DMS79 treated with DMSO at 0.1 percent for 48 hours (cell line): ENCODE measurements around the gene ZNF438.
A peak's percentile ranks its signal among the peaks of the same experiment; 100 is the strongest.

Experiments used
- DNase-seq: peaks from one replicate; lab custom pipeline; 2025; lab: John Stamatoyannopoulos, UW

ZNF438 gene

GRCh38 chr10:31014161-31014875, 17.3 kb downstream of the ZNF438 start:
- DNase-seq: no peak

DNA sequence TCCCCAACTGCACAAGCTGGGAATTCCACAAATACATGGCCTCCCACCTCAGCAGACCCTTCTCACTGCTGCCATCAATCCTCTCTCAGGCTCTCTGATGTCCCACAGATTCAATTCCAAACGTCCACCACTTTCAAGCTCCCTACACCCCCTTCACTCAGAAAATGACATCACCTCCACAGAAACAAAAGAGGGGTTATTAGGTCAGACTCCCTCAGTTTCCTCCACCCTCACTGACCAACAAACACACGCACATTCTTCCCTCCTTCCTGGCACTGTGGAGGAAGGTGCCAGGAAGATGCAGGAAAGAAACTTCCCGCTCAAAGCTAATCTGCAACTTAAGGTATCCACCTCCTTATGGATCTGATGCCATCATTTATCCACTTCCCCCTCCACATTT, 18.3 kb downstream of the ZNF438 start:
- DNase-seq: no peak

DNA sequence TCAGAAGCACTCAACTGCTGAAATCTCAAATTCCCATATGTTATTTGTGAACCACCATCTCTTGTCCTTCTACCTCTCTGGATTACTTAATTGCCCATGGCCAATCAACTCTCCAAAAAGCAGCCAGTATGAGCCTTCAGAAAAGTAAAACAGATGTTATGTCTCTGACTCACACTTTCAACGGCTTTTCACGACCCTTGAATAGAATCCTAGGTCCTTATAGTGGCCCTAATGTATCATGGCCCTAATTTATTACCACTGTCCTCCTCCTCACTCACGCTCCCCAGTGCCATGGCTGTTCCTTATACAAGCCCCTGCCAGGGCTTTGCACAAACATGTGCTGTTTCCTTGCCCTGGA, 20.0 kb downstream of the ZNF438 start:
- peak; percentile 34 for DNase-seq

- DNase-seq: no peak
Observed at GRCh38 chr10:31011017-31011664, 20.5 kb downstream of the ZNF438 start.

DNA sequence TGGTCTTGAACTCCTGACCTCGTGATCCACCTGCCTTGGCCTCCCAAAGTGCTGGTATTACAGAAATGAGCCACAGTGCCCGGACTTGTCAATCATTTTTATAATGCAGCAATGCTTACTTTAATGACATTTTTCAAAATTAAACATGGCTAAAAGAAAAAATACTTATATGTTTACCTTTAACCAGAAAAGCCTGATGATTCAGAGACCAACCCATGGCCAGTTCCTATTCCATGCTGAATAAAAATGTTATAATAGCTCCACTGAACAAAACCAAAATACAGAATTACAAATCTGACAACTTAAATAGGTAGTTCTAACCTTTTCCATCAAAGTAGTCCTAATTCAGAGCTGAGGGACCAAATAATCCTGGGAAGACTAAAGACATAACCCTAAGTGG, 21.6 kb downstream of the ZNF438 start:
- DNase-seq: no peak

DNA sequence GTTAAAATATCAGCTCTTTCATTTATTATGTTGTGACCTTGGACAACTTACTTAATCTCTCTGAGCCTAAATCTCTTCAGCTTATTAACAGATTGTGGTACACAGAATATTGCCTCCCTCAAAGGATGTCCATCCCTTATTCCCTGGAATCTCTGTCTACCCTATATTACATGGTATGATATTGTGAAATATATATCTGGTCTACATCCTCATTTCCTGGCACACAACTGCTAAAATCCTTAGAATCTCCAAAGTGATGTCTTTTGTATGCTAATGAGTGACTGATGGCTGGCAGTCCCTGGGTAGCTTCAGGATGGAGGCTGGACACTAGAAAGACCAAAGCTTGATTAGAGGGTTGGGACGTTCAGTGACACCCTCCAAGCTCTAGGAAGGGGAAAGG, 25.8 kb downstream of the ZNF438 start:
- no peak for DNase-seq

DNA sequence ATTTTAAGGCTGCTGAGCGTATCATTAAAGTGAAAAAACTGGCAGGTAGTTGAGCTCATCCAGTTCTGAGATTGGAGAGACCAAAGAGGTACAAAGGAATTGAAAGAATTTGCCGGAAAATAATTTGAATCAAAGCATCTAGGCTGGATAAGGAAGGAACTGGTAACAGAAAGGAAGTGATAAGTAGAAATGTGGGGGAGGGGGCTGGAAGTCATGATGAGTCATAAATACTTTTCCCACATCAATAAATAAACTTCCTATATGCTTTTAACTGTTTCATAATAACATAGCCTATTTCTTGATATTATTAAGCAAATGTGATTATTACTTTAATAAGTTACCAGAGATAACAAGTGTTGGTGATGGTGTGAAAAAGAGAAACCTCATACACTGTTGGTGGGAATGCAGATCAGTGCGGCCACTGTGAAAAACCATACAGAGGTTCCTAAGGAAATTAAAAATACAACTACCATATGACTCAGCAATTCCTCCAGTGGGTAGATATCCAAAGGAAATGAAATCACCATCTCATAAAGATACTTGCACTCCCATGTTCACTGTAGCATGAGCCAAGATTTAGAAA, 27.0 kb downstream of the ZNF438 start:
- DNase-seq: no peak

GRCh38 chr10:31001740-31002139, 29.9 kb downstream of the ZNF438 start:
- DNase-seq: no peak

GRCh38 chr10:31000867-31001266, 30.8 kb downstream of the ZNF438 start:
- no peak for DNase-seq

DNA sequence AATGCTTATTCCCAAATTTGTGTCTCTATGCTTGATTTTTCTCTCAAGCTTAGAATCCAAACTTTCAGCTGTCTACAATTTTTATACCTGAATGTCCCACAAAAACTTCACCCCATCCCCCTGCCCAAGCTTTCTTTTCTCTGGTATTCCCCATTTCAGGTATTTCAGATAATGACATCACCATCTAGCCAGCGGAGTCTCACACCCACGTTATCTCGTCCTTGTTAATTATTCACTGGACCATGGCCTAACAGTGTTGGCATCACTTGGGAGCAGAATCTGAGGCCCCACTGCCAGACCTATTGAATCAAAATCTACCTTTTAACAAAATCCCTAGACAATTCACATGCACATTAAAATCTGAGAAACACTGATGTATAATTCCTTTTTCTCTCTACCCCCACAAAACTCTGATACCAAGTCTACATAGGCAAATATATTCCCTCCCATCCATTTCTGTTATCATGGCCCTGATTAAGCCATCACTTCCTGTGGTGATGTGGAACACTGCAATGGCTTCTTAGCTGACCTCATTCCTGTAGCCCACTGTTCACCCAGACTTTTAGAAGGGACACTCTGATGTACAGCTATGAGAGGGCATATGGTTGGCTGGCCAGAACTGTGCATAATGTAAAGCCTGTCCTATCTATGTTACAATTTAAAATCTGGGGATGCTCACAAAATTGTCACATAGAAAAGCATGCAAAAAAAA, 31.4 kb downstream of the ZNF438 start:
- DNase-seq: no peak

DNA sequence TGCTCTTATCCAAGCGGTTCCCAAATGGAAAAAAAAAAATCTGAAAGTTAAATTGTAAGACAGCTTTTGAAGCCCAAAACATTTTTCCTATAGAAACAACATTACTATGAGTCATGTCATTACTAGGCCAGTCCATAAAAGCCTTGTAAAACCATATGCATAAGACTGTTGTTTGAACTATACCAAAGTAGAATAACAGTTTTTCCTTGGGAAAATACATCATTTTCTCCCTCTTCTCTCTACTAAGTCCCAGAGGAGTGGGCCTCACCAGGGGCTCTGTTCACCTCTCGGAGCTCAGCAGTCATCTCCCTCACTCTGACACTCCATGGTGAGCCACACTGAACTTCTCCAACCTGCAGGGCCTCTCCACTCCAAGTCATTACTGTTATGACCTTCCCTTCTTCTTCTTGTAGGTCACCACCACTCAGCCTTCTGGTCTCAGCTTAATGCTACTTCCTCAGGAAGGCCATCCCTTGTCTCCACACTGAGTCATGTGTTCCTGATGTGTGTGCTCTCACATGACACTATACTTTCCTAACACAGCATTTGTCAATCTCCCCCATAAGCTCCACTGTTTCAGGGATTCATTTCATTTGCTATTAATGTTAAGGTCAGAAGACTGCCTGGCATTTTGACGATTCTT, 32.5 kb downstream of the ZNF438 start:
- no peak for DNase-seq

DNA sequence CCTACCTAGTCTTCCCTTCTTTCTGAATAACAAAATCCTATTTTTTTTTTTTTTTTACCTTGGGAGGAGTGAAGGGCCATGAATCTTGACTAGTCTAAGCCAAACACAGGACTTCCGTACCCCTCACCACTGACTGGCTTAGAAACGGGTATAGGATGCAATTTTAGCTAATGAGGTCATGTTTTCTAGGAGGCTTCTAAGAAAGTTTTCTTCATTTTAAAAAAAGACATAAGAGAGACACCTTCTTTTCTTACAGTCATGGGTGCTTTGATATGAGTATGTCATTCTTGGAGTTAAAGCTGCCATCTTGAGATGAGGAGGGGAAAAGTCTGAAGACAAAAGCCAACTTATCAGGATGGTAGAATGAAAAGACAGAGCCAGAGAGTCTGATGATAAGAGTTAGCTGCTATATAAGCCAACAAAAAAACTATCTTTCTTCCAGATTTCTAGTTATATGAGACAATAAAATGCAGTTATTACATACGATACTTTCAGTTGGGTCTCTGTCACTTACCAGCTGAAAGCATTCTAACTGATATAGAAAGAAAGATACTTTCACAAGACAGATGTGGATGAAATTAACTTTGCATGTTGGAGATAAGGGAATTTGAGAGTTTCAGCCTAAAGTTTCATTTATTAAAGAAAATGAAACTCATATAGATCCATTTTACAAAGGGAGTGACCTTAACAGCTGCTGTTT, 34.0 kb downstream of the ZNF438 start:
- DNase-seq: no peak

DNA sequence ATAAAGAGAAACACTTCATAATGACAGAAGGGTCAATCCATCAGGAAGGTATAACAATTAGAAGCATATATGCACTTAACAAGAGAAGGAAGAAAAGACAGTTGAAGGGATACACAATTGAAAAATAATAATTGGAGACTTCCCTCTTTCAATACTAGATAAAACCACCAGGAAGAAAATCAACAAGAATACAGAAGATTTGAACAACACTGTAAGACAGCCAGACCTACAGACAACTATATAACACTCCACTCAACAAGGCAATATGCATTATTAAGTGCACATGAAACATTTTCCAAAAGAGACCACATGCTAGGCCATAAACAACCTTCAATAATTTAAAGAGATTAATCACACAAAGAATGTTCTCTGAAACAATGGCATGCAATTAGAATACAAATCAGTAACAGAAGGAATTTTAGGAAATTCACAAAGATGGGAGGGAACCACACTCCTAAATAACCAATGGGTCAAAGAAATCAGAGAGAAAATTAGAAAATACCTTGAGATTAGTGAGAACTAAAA, 35.1 kb downstream of the ZNF438 start:
- no peak for DNase-seq

- DNase-seq: no peak
Observed at GRCh38 chr10:30995081-30995770, 36.4 kb downstream of the ZNF438 start.

- no peak for DNase-seq
Observed at GRCh38 chr10:30993155-30993554, 38.5 kb downstream of the ZNF438 start.

DNA sequence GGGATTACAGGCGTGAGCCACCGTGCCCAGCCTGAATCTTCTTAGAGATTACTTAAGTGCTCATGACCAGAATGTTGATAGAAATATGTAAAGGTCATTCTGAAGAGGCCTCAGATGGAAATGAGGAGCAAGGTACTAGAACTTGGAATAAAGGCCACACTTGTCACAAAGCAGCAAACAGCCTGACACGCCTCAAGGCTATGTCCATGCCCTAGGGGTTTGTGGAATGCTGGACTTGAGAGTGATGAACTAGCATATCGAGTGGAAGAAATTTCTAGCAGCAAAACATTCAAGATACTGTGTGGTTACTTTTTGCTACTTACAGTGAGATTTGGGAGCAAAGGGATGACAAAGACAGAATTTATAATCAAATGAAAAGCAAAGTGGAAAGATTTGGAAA, 39.0 kb downstream of the ZNF438 start:
- DNase-seq: no peak

GRCh38 chr10:30991647-30992011, 40.0 kb downstream of the ZNF438 start:
- DNase-seq: no peak

GRCh38 chr10:30990971-30991646, 40.6 kb downstream of the ZNF438 start:
- DNase-seq: no peak

GRCh38 chr10:30990351-30990750, 41.3 kb downstream of the ZNF438 start:
- DNase-seq: no peak

DNA sequence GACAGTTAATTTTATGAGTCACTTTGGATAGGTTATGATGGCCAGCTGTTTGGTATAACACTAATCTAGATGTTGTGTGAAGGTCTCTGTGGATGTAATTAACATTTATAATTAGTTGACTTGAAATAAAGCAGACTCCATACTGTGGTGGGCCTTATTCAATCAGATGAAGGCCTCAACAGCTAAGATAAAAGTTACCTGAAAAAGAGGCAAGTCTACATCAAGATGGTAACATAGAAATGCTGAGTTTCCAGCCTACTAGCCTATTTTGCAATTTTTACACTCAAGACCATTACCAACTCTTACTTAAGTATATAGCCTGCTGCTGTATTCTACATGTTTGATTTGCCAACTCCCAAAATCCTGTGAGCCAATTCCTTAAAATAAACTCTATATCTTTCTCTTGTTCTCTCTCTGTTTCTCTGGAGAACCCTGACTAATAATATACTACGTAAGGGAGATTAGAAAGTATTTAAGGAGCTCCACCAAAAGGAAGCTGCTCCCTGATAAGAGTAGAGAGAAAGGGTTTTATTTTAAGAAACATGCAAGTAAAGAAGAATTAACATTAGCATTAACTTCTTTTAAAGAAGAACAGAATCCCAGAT, 42.7 kb downstream of the ZNF438 start:
- DNase-seq: no peak
